Activated CD8-positive, alpha-beta T cell treated with anti-CD3 and anti-CD28 coated beads for 36 hours (primary cell): ENCODE data around the gene MAP4K3. TPM values are rescaled to one million over a fixed set of nuclear protein-coding genes. Genes with fewer than 3 reads are reported as not detected.

Experiments
- ATAC-seq: fragments of 200-7000 bp; cut with Tn5 transposase; one replicate; pipeline ENCODE4 v1.10.0; 2021; ENCODE audit warnings: mild to moderate bottlenecking, moderate library complexity
- CTCF ChIA-PET: fragments of 350-600 bp; sonication (Branson Sonifier 250); formaldehyde crosslinking; loops from one replicate; lab custom pipeline; 2021; ENCODE audit warnings: antibody characterized with exemption; lab: Charles Lee
- POLR2A ChIA-PET: fragments of 350-600 bp; sonication (Branson Sonifier 250); formaldehyde crosslinking; loops from one replicate; lab custom pipeline; 2021; ENCODE audit warnings: antibody characterized with exemption; lab: Charles Lee
- DNase-seq: peaks from one replicate; pipeline ENCODE4 v3.0.0-alpha.2; 2020
- H3K27ac Mint-ChIP-seq: one replicate; pipeline ENCODE4 v1.8.0; 2021; ENCODE audit warnings: mild to moderate bottlenecking, mixed read lengths
- H3K27me3 Mint-ChIP-seq: one replicate; pipeline ENCODE4 v1.8.0; 2021; ENCODE audit warnings: mixed read lengths
- H3K36me3 Mint-ChIP-seq: one replicate; pipeline ENCODE4 v1.8.0; 2021; ENCODE audit warnings: low read depth, mixed read lengths
- H3K4me1 Mint-ChIP-seq: one replicate; pipeline ENCODE4 v1.8.0; 2021; ENCODE audit warnings: low read depth, mixed read lengths
- H3K4me3 Mint-ChIP-seq: one replicate; pipeline ENCODE4 v1.8.0; 2021; ENCODE audit warnings: mild to moderate bottlenecking, moderate library complexity, mixed read lengths
- H3K9me3 Mint-ChIP-seq: one replicate; pipeline ENCODE4 v1.8.0; 2021; ENCODE audit warnings: mixed read lengths
- CTCF ChIP-seq: fragments of 200-600 bp; IDR thresholded peaks from one replicate; pipeline ENCODE4 v1.8.0; 2022; ENCODE audit warnings: antibody characterized with exemption, mild to moderate bottlenecking
- intact Hi-C: fragments of 100-400 bp; cut with micrococcal nuclease; formaldehyde crosslinking; loops from one replicate; pipeline ENCODE4 v1.10.0; 2022
- total RNA-seq, 2 experiments: library from RNA; stranded (reverse); gene quantifications; one replicate each; pipeline ENCODE4 v1.2.3, GENCODE V29; 2021

The MAP4K3 gene
- total RNA-seq, 2 experiments from 2014 or later = 6.5 to 12.5 TPM

DNA sequence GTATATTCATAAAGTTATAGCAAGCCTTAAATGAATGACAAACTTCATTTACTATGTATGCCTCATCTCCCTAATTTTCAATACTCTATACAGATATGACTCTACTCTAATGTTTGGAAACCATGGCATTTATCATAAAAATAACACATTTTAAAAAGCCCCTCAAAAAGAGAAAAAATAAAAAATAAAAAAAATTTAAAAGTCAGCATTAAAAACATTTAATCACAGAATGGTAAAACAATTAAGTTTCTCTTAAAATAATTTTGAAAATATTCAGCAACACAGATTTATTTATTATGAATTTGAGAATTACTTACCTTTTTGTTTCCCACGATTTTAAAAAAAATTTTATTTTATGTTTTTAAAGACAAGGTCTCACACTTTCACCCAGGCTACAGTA, 128.3 kb downstream of the MAP4K3 start:
- TF ChIP-seq CTCF = no peak

DNA sequence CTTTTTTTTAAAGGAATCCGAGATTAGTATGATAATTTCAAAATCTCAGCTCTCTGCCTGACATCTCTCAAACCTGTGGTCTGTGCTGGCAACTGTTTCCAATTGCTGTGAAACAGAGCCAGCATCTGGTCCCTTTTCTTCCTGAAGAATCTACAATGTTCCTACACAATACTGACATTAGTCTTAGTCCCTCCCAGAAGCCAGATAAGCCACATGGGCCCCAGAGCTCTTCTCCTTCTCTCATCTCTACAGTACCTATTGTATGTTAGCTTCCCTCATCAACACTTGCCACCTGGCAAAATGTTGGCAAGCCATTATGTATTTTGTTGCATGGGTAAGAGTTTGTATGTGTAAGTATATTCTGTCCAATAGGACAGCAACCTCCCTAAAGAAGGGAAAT, 130.5 kb downstream of the MAP4K3 start:
- Mint-ChIP-seq H3K27me3 (no peaks in the 10 kb centered on the region), H3K4me3 (no peak overlapping the region), H3K4me1 (no peaks in the 10 kb centered on the region), H3K27ac (no peak overlapping the region), H3K9me3 (no peaks in the 10 kb centered on the region), H3K36me3 (no peaks in the 10 kb centered on the region)
- ATAC-seq (no peak), DNase-seq (no peak)
- ChIA-PET POLR2A (interaction anchor here (0.6 kb wide), 1 partner anchor 182 kb away, joined by 3 read pairs; no protein-coding TSS in a partner anchor), CTCF (no interaction called here)
- intact Hi-C loops = no loop called here
- no peak for TF ChIP-seq CTCF

More for the DNA sequence above, 128.3 kb downstream of the MAP4K3 start:
- no peak for DNase-seq
- ChIA-PET CTCF (no interaction called here), POLR2A (no interaction called here)
- intact Hi-C loops = no loop called here
- Mint-ChIP-seq H3K27ac (no peak overlapping the region), H3K36me3 (peaks cover 2% of the 10 kb centered on the region), H3K27me3 (no peaks in the 10 kb centered on the region), H3K9me3 (no peaks in the 10 kb centered on the region), H3K4me3 (no peak overlapping the region), H3K4me1 (no peaks in the 10 kb centered on the region)
- no peak for ATAC-seq

- ChIA-PET CTCF (no interaction called here), POLR2A (no interaction called here)
- Mint-ChIP-seq H3K27ac (no peak overlapping the region), H3K4me1 (no peaks in the 10 kb centered on the region), H3K9me3 (no peaks in the 10 kb centered on the region), H3K27me3 (no peaks in the 10 kb centered on the region), H3K36me3 (no peaks in the 10 kb centered on the region), H3K4me3 (no peak overlapping the region)
- ATAC-seq = no peak
- intact Hi-C loops = no loop called here
- TF ChIP-seq CTCF = no peak
- DNase-seq = no peak
Measured at GRCh38 chr2:39304729-39305128, 132.4 kb downstream of the MAP4K3 start.

- POLR2A ChIA-PET = no interaction called here
Measured at GRCh38 chr2:39304200-39304599, 132.9 kb downstream of the MAP4K3 start.

DNA sequence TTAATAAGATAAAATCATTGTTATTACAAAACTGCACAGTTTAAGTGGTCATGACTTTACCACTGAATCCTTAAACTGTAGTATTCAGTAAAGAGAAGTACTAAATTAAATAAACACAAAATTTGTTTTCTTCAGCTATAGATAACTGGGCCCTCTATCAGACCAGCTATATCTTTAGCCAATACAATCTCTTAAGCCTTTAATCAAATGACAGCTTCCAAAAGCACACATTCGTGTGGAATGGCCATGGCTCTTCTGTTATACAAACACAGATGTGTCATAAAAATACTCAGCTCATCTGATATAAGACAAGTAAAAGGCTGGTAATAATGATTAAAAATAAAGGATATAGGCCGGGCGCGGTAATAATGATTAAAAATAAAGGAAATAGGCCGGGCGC, 135.7 kb downstream of the MAP4K3 start:
- Mint-ChIP-seq H3K4me1 (no peaks in the 10 kb centered on the region), H3K36me3 (no peaks in the 10 kb centered on the region), H3K27me3 (no peaks in the 10 kb centered on the region), H3K27ac (no peak overlapping the region), H3K4me3 (no peak overlapping the region), H3K9me3 (no peaks in the 10 kb centered on the region)
- intact Hi-C loops = no loop called here
- no peak for DNase-seq
- no peak for TF ChIP-seq CTCF
- ChIA-PET CTCF (no interaction called here), POLR2A (interaction anchor here (0.8 kb wide), 1 partner anchor 11 kb away, joined by 3 read pairs; no protein-coding TSS in a partner anchor)
- no peak for ATAC-seq

More at GRCh38 chr2:39304200-39304599, 132.9 kb downstream of the MAP4K3 start:
- no peaks in the 10 kb centered on the region for H3K36me3 Mint-ChIP-seq
- H3K4me1 Mint-ChIP-seq = no peaks in the 10 kb centered on the region
- no peak for TF ChIP-seq CTCF
- no peak for DNase-seq
- H3K9me3 Mint-ChIP-seq = no peaks in the 10 kb centered on the region
- CTCF ChIA-PET = interaction anchor here (0.7 kb wide), 1 partner anchor 254 kb away, joined by 3 read pairs; no protein-coding TSS in a partner anchor
- intact Hi-C loops = no loop called here
- ATAC-seq = no peak
- no peaks in the 10 kb centered on the region for H3K27me3 Mint-ChIP-seq
- no peak overlapping the region for H3K27ac Mint-ChIP-seq
- H3K4me3 Mint-ChIP-seq = no peak overlapping the region
